GM18498 (cell line): Measurements from ENCODE around the gene KHDC1.
A peak's percentile ranks its signal among the peaks of the same experiment; 100 is the strongest.
"Not testable (repeated sequence)": the region's sequence is repeated elsewhere in the genome, so short reads cannot be mapped to it uniquely, and the experiment has no call there.

ENCODE experiments used
- ATAC-seq: cut with Tn5 transposase; IDR thresholded peaks from one replicate; pipeline ENCODE4 v1.9.1; 2021; ENCODE audit warnings: mild to moderate bottlenecking, moderate library complexity; ENCODE audit not compliant: unreplicated experiment

The KHDC1 gene

GRCh38 chr6:73252703-73253102, 10.3 kb downstream of the KHDC1 start:
- ATAC-seq, result no peak

GRCh38 chr6:73250016-73250415, 13.0 kb downstream of the KHDC1 start:
- no peak for ATAC-seq

- no peak for ATAC-seq
Observed at GRCh38 chr6:73248192-73248903, 14.6 kb downstream of the KHDC1 start.

GRCh38 chr6:73242001-73242400, 21.0 kb downstream of the KHDC1 start:
- ATAC-seq, result no peak

GRCh38 chr6:73240730-73241129, 22.3 kb downstream of the KHDC1 start:
- ATAC-seq, result no peak

- ATAC-seq, result no peak
Observed at GRCh38 chr6:73236144-73236750, 26.7 kb downstream of the KHDC1 start.

GRCh38 chr6:73234733-73235132, 28.3 kb downstream of the KHDC1 start:
- no peak for ATAC-seq

GRCh38 chr6:73233971-73234370, 29.0 kb downstream of the KHDC1 start:
- ATAC-seq, result not testable (repeated sequence)

- peak; percentile 40 for ATAC-seq
Observed at GRCh38 chr6:73233048-73233447, 29.9 kb downstream of the KHDC1 start.

GRCh38 chr6:73231986-73232391, 31.0 kb downstream of the KHDC1 start:
- ATAC-seq, result peak; percentile 72

- ATAC-seq, result no peak
Observed at GRCh38 chr6:73227606-73228255, 35.3 kb downstream of the KHDC1 start.

GRCh38 chr6:73225396-73225795, 37.6 kb downstream of the KHDC1 start, which contains the start of gene KHDC1L:
Gene KHDC1L, minus strand, starts transcription at chr6:73225496. Its CDS starts 88 bp downstream, at chr6:73225408.
- ATAC-seq, result no peak

GRCh38 chr6:73216859-73217258, 46.1 kb downstream of the KHDC1 start:
- ATAC-seq, result no peak

GRCh38 chr6:73209117-73209516, 53.9 kb downstream of the KHDC1 start:
- no peak for ATAC-seq

GRCh38 chr6:73207221-73207837, 55.7 kb downstream of the KHDC1 start:
- ATAC-seq, result no peak

GRCh38 chr6:73204252-73204651, 58.7 kb downstream of the KHDC1 start:
- no peak for ATAC-seq

GRCh38 chr6:73203098-73203497, 59.9 kb downstream of the KHDC1 start:
- ATAC-seq, result no peak

GRCh38 chr6:73200735-73201134, 62.3 kb downstream of the KHDC1 start:
- ATAC-seq, result no peak

- ATAC-seq, result no peak
Observed at GRCh38 chr6:73200247-73200646, 62.7 kb downstream of the KHDC1 start.

- ATAC-seq, result no peak
Observed at GRCh38 chr6:73194744-73195143, 68.3 kb downstream of the KHDC1 start.

- not testable (repeated sequence) for ATAC-seq
Observed at GRCh38 chr6:73193302-73193701, 69.7 kb downstream of the KHDC1 start.
